ENCODE data around the gene PDE4D.

Gene PDE4D

GRCh38 chr5:59838067-59838466, 55.5 kb downstream of the PDE4D start:
- DNase-seq, result no peak

- no peak for DNase-seq
Observed at GRCh38 chr5:59837071-59837470, 56.5 kb downstream of the PDE4D start.

- DNase-seq, result no peak
Observed at GRCh38 chr5:59835800-59836199, 57.7 kb downstream of the PDE4D start.

GRCh38 chr5:59833448-59833847, 60.1 kb downstream of the PDE4D start:
- no peak for DNase-seq

- DNase-seq, result no peak
Observed at GRCh38 chr5:59832577-59833301, 60.8 kb downstream of the PDE4D start.

GRCh38 chr5:59831326-59832010, 62.1 kb downstream of the PDE4D start:
- no peak for DNase-seq

- no peak for DNase-seq
Observed at GRCh38 chr5:59830536-59831200, 62.9 kb downstream of the PDE4D start.

- DNase-seq, result no peak
Observed at GRCh38 chr5:59829922-59830321, 63.6 kb downstream of the PDE4D start.

- no peak for DNase-seq
Observed at GRCh38 chr5:59829386-59829785, 64.1 kb downstream of the PDE4D start.

GRCh38 chr5:59828623-59829022, 64.9 kb downstream of the PDE4D start:
- no peak for DNase-seq

- no peak for DNase-seq
Observed at GRCh38 chr5:59826996-59827395, 66.5 kb downstream of the PDE4D start.

GRCh38 chr5:59823420-59823819, 70.1 kb downstream of the PDE4D start:
- DNase-seq, result no peak

GRCh38 chr5:59819806-59820205, 73.7 kb downstream of the PDE4D start:
- no peak for DNase-seq

GRCh38 chr5:59817536-59817935, 76.0 kb downstream of the PDE4D start:
- DNase-seq, result no peak

- no peak for DNase-seq
Observed at GRCh38 chr5:59816654-59817300, 76.7 kb downstream of the PDE4D start.

- no peak for DNase-seq
Observed at GRCh38 chr5:59814537-59814872, 79.0 kb downstream of the PDE4D start.

- DNase-seq, result no peak
Observed at GRCh38 chr5:59813761-59814536, 79.6 kb downstream of the PDE4D start.

GRCh38 chr5:59810041-59810440, 83.5 kb downstream of the PDE4D start:
- DNase-seq, result peak; percentile 40

- no peak for DNase-seq
Observed at GRCh38 chr5:59807806-59808205, 85.7 kb downstream of the PDE4D start.

GRCh38 chr5:59800347-59800893, 93.1 kb downstream of the PDE4D start:
- no peak for DNase-seq

- DNase-seq, result no peak
Observed at GRCh38 chr5:59799668-59800346, 93.7 kb downstream of the PDE4D start.
